Measurements from ENCODE around the gene PLPPR3. TPM values are rescaled to one million over a fixed set of nuclear protein-coding genes. Genes with fewer than 3 reads are reported as not detected.
A peak's percentile ranks its signal among the peaks of the same experiment; 100 is the strongest.

Gene PLPPR3
- total RNA-seq, 1 experiment from 2014 or later, result 63.7 TPM

- POLR2A ChIA-PET, result no interaction called here
- intact Hi-C loops (cut with micrococcal nuclease; ENCODE audit: unreplicated experiment), result no loop called here
- CTCF ChIA-PET, result no interaction called here
- Histone ChIP-seq H3K9me3 (ENCODE audit: control insufficient read depth, insufficient read depth, low read depth, low read length) (no peaks in the 10 kb centered on the region), H3K27ac (ENCODE audit: low read length) (no peak overlapping the region), H3K27me3 (ENCODE audit: control insufficient read depth, insufficient read depth, low read length) (no peaks in the 10 kb centered on the region), H3K4me3 (ENCODE audit: low read depth in 2 of 2, low read length in 2 of 2) (no peak overlapping the region), H3K4me1 (ENCODE audit: control insufficient read depth, insufficient read depth, low read length) (no peaks in the 10 kb centered on the region), H3K36me3 (ENCODE audit: control insufficient read depth, insufficient read depth, low read length) (peaks cover 12% of the 10 kb centered on the region)
- TSS peak; percentile 83 for BruUV-seq (replicated peaks)
- TF ChIP-seq REST (IDR thresholded peaks at IDR 0.05; ENCODE audit: insufficient read depth in 1 of 2, low read depth in 2 of 2, low read length in 1 of 2) (no peak), CTCF (IDR thresholded peaks at IDR 0.05) (no peak), SIN3A (IDR thresholded peaks at IDR 0.05; ENCODE audit: borderline replicate concordance, insufficient read depth, low read depth, low read length) (no peak), TCF7L2 (IDR thresholded peaks at IDR 0.05; ENCODE audit: low read depth, low read length) (no peak), POLR2AphosphoS5 (IDR thresholded peaks at IDR 0.05; ENCODE audit: low read depth, low read length) (no peak)
- DNase-seq (ENCODE audit: low read depth, low spot score), result no peak
- no peak for ATAC-seq
- in situ Hi-C loops (cut with HindIII; ENCODE audit: low pct_unique_long_range_greater_than_20kb, low sequenced_read_pairs), result no loop called here
These were observed 10.2 kb downstream of the PLPPR3 start for GRCh38 chr19:811506-812048.

GRCh38 chr19:810883-811489, 10.8 kb downstream of the PLPPR3 start:
- no peak for ATAC-seq
- Histone ChIP-seq H3K4me1 (ENCODE audit: control insufficient read depth, insufficient read depth, low read length) (no peaks in the 10 kb centered on the region), H3K27me3 (ENCODE audit: control insufficient read depth, insufficient read depth, low read length) (no peaks in the 10 kb centered on the region), H3K4me3 (ENCODE audit: low read depth in 2 of 2, low read length in 2 of 2) (no peak overlapping the region), H3K9me3 (ENCODE audit: control insufficient read depth, insufficient read depth, low read depth, low read length) (no peaks in the 10 kb centered on the region), H3K36me3 (ENCODE audit: control insufficient read depth, insufficient read depth, low read length) (peaks cover 12% of the 10 kb centered on the region), H3K27ac (ENCODE audit: low read length) (no peak overlapping the region)
- ChIA-PET POLR2A (no interaction called here), CTCF (no interaction called here)
- in situ Hi-C loops (cut with HindIII; ENCODE audit: low pct_unique_long_range_greater_than_20kb, low sequenced_read_pairs) (no loop called here), intact Hi-C loops (cut with micrococcal nuclease; ENCODE audit: unreplicated experiment) (no loop called here)
- BruUV-seq (replicated peaks), result no TSS peak
- DNase-seq (ENCODE audit: low read depth, low spot score), result no peak
- no peak; the same call in none of the 2 replicates for TF ChIP-seq POLR2AphosphoS5 (IDR thresholded peaks at IDR 0.05; ENCODE audit: low read depth, low read length)
- TF ChIP-seq TCF7L2 (IDR thresholded peaks at IDR 0.05; ENCODE audit: low read depth, low read length), result no peak
- no peak for TF ChIP-seq SIN3A (IDR thresholded peaks at IDR 0.05; ENCODE audit: borderline replicate concordance, insufficient read depth, low read depth, low read length)
- no peak for TF ChIP-seq CTCF (IDR thresholded peaks at IDR 0.05)
- TF ChIP-seq REST (IDR thresholded peaks at IDR 0.05; ENCODE audit: insufficient read depth in 1 of 2, low read depth in 2 of 2, low read length in 1 of 2), result no peak
